H1 (cell line): Measurements from ENCODE around the gene FAM181A. TPM values are rescaled to one million over a fixed set of nuclear protein-coding genes. Genes with fewer than 3 reads are reported as not detected.

Experiments used
- RAD21 ChIP-seq, 2 experiments: IDR thresholded peaks in 1 of 2; conservative IDR thresholded peaks in 1 of 2; 2 replicates each; pipeline ENCODE4 v1.6.1; 2011; ENCODE audit warnings: low read depth in 2 of 2, low read length in 2 of 2, improper control_type of control experiment in 1 of 2, inconsistent platforms in 1 of 2, mild to moderate bottlenecking in 1 of 2, moderate library complexity in 1 of 2
- SRF ChIP-seq: IDR thresholded peaks from 2 replicates; pipeline ENCODE4 v1.6.1; 2011; ENCODE audit warnings: mild to moderate bottlenecking, low read depth, low read length, moderate library complexity
- YY1 ChIP-seq: IDR thresholded peaks from 2 replicates; pipeline ENCODE4 v1.6.1; 2011; ENCODE audit warnings: low read depth, mild to moderate bottlenecking, low read length
- polyA plus RNA-seq, 7 experiments: library from polyadenylated mRNA; depleted of rRNA in 3 of 7; stranded (reverse) in 5 of 7; unstranded in 2 of 7; fragments of >200 nt in 5 of 7; fragments of 200-250 nt in 2 of 7; gene quantifications; 1 replicate in 5 of 7; 2 replicates in 1 of 7; 4 replicates in 1 of 7; pipeline versions ENCODE4 v1.2.1 to v1.2.3, GENCODE V29; 2011 to 2013; ENCODE audit warnings: missing spikeins in 2 of 7, mixed read lengths in 2 of 7
- total RNA-seq: library from RNA; stranded (reverse); fragmentation: NEBNext Ultra II Directional; extraction: Animal tissue kit (Norgen Biotek cat#: 25700); gene quantifications from 2 replicates; pipeline ENCODE4 v1.2.1, GENCODE V29; 2021
- TF ChIP-seq, protein P1 (sequence below), 3 experiments: IDR thresholded peaks; 1 replicate in 2 of 3; 2 replicates in 1 of 3; pipeline versions ENCODE4 v1.5.1 to v1.6.1; 2011; ENCODE audit warnings: low read length in 3 of 3, mild to moderate bottlenecking in 3 of 3, inconsistent platforms in 2 of 3, low read depth in 1 of 3, moderate library complexity in 1 of 3; ENCODE audit not compliant: insufficient read depth in 1 of 3; ENCODE audit errors: control extremely low read depth in 1 of 3

FAM181A gene
- total and polyA plus RNA-seq, 2 of the 8 experiments (the other 6 are each of a cell fraction or from before 2014, with no cell fraction given): not detected

DNA sequence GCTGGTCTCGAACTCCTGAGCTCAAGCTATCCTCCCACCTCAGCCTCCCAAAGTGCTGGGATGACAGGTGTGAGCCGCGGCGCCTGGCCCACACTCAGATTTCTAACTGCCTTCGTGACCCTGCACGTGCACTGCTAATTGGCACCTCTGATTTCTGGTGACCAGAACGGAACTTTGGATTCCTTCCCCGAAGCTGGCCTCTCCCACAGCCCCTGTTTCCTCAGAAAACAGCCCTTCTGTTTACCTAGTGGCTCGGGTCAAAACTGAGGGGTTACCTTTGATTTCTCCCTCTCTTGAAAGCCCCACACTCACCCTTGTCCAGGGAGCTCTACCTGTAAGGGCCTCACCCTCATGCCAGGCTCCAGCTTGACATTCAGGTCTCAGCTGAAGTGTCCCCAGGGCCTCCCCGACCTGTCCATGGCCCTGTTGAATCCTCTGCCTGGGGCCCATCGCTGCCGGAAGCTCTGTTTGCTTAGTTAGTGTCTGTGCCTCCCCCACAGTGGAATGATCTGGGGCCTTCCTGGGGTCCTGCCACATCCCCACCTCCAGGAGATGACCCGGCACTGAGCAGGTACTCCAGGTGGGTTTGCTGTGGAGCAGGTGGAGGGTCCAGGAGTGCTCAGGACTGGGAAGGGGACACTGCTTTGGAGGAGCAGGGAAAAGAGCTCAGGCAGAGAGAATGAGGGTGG, 24.4 kb upstream of the FAM181A start (continued):
- TF ChIP-seq, protein P1, sequence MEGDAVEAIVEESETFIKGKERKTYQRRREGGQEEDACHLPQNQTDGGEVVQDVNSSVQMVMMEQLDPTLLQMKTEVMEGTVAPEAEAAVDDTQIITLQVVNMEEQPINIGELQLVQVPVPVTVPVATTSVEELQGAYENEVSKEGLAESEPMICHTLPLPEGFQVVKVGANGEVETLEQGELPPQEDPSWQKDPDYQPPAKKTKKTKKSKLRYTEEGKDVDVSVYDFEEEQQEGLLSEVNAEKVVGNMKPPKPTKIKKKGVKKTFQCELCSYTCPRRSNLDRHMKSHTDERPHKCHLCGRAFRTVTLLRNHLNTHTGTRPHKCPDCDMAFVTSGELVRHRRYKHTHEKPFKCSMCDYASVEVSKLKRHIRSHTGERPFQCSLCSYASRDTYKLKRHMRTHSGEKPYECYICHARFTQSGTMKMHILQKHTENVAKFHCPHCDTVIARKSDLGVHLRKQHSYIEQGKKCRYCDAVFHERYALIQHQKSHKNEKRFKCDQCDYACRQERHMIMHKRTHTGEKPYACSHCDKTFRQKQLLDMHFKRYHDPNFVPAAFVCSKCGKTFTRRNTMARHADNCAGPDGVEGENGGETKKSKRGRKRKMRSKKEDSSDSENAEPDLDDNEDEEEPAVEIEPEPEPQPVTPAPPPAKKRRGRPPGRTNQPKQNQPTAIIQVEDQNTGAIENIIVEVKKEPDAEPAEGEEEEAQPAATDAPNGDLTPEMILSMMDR (IDR thresholded peaks at IDR 0.05; ENCODE audit: control extremely low read depth in 1 of 3, insufficient read depth in 1 of 3, low read depth in 1 of 3, low read length in 3 of 3): no peak
- TF ChIP-seq SRF (no peak), YY1 (no peak), RAD21 (IDR thresholded peaks at IDR 0.05 in 1 of 2, conservative IDR thresholded peaks at IDR 0.05 in 1 of 2; ENCODE audit: low read depth in 2 of 2, low read length in 2 of 2) (no peak)
- TF ChIP-seq, all 59 proteins: peak for 0
